Measurements from ENCODE around the gene MLANA.

The MLANA gene

DNA sequence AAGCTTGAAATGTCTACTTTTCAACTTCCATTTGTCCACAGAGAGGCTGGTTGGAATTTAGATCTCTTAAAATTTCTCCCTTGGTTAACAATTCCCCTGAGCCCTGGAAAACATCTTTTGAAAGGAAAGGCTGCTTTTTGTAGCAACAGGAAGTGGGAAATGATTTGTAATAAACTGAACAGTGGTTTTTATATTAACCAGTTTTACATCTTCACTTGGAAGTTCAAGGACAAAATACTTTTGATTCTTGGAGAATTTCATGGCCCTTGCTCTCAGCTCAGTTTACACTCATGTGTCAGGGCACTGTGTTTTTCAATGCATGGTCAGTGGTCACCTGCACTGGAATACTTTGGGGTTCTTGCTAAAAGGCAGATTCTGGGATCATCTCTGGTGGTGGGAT is 9.9 kb downstream of the MLANA start:
- no peak overlapping the region for H3K27ac ChIP-seq
- TF ChIP-seq, protein P1, sequence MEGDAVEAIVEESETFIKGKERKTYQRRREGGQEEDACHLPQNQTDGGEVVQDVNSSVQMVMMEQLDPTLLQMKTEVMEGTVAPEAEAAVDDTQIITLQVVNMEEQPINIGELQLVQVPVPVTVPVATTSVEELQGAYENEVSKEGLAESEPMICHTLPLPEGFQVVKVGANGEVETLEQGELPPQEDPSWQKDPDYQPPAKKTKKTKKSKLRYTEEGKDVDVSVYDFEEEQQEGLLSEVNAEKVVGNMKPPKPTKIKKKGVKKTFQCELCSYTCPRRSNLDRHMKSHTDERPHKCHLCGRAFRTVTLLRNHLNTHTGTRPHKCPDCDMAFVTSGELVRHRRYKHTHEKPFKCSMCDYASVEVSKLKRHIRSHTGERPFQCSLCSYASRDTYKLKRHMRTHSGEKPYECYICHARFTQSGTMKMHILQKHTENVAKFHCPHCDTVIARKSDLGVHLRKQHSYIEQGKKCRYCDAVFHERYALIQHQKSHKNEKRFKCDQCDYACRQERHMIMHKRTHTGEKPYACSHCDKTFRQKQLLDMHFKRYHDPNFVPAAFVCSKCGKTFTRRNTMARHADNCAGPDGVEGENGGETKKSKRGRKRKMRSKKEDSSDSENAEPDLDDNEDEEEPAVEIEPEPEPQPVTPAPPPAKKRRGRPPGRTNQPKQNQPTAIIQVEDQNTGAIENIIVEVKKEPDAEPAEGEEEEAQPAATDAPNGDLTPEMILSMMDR (IDR thresholded peaks at IDR 0.05) = no peak
- TF ChIP-seq ZFX (IDR thresholded peaks at IDR 0.05; ENCODE audit: borderline replicate concordance) = no peak

DNA sequence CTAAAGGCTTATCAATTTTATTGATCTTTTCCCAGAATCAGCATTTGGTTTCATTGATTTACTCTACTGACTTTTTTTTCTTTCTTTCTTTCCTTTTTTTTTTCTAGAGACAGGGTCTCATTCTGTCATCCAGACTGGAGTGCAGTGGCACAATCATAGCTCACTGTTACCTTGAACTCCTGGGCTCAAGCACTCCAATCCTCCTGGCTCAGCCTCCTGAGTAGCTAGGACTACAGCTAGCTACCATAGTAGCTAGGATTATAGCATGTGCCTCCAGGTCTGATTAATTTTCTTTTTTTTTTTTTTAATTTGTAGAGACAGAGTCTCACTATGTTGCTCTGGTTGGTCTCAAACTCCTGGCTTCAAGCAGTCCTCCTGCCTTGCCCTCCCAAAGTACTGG is 11.7 kb downstream of the MLANA start:
- TF ChIP-seq, protein P1 (IDR thresholded peaks at IDR 0.05) = no peak
- no peak for TF ChIP-seq ZFX (IDR thresholded peaks at IDR 0.05; ENCODE audit: borderline replicate concordance)

DNA sequence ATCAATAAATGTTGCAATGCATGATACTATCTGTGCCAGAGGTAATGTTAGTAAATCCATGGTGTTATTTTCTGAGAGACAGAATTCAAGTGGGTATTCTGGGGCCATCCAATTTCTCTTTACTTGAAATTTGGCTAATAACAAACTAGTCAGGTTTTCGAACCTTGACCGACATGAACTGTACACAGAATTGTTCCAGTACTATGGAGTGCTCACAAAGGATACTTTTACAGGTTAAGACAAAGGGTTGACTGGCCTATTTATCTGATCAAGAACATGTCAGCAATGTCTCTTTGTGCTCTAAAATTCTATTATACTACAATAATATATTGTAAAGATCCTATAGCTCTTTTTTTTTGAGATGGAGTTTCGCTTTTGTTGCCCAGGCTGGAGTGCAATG is 18.2 kb downstream of the MLANA start:
- TF ChIP-seq, protein P1 (IDR thresholded peaks at IDR 0.05) = no peak
- no peak for TF ChIP-seq ZFX (IDR thresholded peaks at IDR 0.05; ENCODE audit: borderline replicate concordance)
- H3K27ac ChIP-seq = no peak overlapping the region

More for the DNA sequence above, 11.7 kb downstream of the MLANA start:
- no peak overlapping the region for H3K27ac ChIP-seq

DNA sequence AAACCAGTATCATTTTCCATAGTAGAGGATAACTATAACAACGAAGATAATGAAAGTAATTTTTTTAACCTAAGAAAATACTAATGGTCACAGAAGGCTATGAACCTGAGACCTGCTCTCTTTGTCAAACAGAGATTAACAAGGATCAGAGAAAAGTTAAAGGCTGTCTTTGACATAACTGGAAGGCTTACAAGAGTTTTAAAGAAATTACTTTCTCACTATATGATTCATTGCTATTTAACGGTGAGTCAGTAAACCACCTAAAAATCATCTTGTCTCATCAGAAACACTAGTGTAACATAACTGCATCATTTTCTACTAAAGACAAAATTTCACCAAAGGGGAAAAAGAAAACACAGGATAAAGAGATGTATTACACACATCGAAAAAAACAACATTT is 19.3 kb downstream of the MLANA start:
- TF ChIP-seq ZFX (IDR thresholded peaks at IDR 0.05; ENCODE audit: borderline replicate concordance) = no peak
- TF ChIP-seq, protein P1 (IDR thresholded peaks at IDR 0.05) = no peak
- H3K27ac ChIP-seq = no peak overlapping the region

DNA sequence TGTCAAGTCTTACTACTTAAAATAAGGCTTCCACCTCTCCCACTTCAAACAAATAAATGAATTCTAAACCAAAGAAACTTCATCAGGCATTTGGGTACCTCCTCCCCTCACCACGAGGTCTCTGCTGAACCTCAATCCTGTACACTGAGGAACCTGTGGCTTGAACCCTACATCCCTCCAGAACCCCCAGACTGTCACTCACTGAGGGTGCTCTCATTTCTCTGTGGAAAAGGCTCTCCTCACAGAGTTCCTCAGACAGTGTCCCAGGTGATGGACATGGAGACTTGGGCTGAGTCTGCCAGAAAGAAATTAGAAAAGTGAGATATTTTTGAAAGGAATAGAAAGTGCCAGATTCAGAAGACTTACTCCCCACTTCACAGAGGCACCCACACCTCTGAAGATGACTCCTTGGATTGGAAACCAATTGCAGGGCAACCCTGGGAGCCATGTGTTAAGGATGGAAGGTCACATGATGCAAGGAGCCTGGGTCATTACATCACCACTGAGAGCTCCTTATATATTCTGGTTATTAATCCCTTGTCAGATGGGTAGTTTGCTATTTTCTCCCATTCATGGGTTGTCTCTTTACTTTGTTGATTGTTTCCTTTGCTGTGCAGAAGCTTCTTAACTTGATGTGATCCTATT is 19.8 kb downstream of the MLANA start:
- no peak for TF ChIP-seq ZFX (IDR thresholded peaks at IDR 0.05; ENCODE audit: borderline replicate concordance)
- TF ChIP-seq, protein P1 (IDR thresholded peaks at IDR 0.05) = no peak
- no peak overlapping the region for H3K27ac ChIP-seq

DNA sequence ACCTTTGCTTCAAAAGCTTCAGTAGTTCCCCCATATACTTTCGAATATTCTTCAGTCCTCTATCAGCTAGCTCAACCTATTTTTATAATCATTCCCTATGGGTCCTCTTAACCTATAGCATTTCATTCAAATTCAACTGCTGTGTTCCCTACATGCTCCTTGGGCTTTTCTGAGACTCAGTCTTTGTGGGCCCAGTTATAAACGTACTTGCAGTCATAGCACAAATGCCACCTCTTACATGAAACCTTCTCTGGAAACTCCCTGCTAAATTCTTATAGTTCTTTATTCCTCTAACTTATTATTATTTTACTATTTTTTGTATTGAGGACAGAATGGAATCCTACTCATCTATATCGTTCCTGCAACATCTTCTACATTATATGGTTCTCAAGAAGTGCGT is 24.7 kb downstream of the MLANA start:
- TF ChIP-seq, protein P1 (IDR thresholded peaks at IDR 0.05) = no peak
- TF ChIP-seq ZFX (IDR thresholded peaks at IDR 0.05; ENCODE audit: borderline replicate concordance) = no peak
- H3K27ac ChIP-seq = no peak overlapping the region

DNA sequence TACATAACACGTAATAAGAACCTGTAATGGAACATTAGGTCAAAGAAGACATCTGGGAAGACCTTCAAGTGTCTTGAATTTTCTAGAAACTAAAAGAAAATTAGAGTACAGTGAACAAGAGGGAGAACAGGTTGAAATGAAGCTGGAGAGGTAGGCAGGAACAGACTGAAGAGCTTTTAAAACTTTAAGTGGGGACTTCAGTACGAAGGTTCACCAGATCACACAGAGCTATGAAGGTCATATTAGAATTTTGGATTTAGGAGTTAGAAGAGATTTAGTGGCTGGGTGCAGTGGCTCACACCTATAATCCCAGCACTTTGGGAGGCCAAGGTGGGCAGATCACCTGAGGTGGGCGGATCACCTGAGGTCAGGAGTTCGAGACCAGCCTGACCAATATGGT is 26.6 kb downstream of the MLANA start:
- H3K27ac ChIP-seq = no peak overlapping the region
- TF ChIP-seq, protein P1 (IDR thresholded peaks at IDR 0.05) = no peak
- no peak for TF ChIP-seq ZFX (IDR thresholded peaks at IDR 0.05; ENCODE audit: borderline replicate concordance)
